NB4 (cell line): ENCODE data around the gene AGAP1.

Experiments used
- TF ChIP-seq, protein P1 (sequence below): IDR thresholded peaks from 2 replicates; pipeline ENCODE4 v1.6.1; 2011; ENCODE audit warnings: low read depth, low read length
- TF ChIP-seq, protein P2 (sequence below): IDR thresholded peaks from one replicate; pipeline ENCODE4 v1.5.1; 2012; ENCODE audit warnings: low read depth, low read length

DNA sequence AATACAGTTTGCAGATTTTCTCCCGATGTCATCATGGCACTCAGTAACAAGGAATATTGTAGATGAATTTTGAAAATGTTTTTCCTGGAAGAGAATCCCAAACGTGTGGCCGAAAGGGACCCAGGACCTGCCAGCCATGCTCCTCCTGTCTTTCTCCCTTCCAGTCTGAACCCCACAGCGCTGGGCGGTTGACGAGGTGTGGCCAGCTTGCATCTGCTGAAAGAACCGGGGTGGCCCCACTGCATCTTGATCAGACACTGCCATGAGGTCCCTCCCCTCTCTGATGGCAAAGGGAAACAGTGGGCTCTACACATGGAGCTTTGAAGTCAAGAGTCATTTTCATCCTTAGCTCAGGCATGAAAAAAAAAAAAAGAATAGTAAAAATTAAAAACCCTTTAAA, 240.3 kb downstream of the AGAP1 start:
- TF ChIP-seq, protein P1, sequence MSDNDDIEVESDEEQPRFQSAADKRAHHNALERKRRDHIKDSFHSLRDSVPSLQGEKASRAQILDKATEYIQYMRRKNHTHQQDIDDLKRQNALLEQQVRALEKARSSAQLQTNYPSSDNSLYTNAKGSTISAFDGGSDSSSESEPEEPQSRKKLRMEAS, result no peak
- TF ChIP-seq, protein P2, sequence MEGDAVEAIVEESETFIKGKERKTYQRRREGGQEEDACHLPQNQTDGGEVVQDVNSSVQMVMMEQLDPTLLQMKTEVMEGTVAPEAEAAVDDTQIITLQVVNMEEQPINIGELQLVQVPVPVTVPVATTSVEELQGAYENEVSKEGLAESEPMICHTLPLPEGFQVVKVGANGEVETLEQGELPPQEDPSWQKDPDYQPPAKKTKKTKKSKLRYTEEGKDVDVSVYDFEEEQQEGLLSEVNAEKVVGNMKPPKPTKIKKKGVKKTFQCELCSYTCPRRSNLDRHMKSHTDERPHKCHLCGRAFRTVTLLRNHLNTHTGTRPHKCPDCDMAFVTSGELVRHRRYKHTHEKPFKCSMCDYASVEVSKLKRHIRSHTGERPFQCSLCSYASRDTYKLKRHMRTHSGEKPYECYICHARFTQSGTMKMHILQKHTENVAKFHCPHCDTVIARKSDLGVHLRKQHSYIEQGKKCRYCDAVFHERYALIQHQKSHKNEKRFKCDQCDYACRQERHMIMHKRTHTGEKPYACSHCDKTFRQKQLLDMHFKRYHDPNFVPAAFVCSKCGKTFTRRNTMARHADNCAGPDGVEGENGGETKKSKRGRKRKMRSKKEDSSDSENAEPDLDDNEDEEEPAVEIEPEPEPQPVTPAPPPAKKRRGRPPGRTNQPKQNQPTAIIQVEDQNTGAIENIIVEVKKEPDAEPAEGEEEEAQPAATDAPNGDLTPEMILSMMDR, result no peak
